ENCODE measurements around the gene BCAS3.

- TF ChIP-seq CTCF (IDR thresholded peaks at IDR 0.05) (no peak), POLR2A (IDR thresholded peaks at IDR 0.05) (no peak)
Measured at GRCh38 chr17:61084260-61084659, 406.6 kb downstream of the BCAS3 start.
